Measurements from ENCODE around the gene PRDM15. TPM values are rescaled to one million over a fixed set of nuclear protein-coding genes. Genes with fewer than 3 reads are reported as not detected.

PRDM15 gene
- total RNA-seq, 1 donor from 2014 or later, result 4.9 TPM

DNA sequence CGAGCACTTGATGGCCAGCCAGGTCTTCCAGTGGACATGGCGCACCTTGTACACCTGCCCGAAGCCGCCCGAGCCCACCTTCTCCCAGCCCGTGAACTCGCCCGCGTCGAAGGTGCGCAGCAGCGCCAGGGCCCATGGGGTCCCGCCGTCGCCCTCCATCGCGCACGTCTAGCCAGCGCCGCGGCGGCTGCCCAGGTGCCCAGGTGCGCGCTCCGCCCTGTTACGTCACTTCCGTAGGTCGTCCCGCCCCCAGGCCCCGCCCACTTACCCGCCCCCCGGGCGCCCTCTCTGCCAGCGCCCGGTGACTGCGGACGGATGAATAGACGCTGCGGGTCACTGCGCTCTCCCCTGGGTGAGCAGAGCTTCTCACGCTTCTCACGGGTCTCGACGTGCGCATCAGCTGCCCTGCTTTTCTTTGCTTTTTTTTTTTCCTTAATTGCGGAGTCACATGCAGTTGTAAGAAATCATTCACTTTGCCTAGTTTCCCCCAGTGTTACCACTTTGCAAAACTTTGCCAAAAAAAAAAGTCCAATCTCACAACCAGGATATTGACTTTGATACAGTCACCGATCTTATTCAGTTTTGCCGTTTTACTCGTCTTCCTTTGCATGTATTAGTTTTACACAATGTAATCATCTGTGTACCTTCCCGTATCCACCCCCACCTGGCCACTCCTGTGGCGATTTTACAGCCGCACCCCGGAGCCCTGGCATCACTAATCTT lies 112.1 kb downstream of the PRDM15 start, which contains the start of gene RIPK4:
Gene RIPK4, minus strand, starts transcription at position 170 of the 723 bp plus-strand sequence. Its CDS starts 11 bp downstream, at position 159.
- peak within 1 kb of the TSS; percentile 90 for H3K4me3 ChIP-seq (ENCODE audit: low read depth, low read length)
- DNase-seq (ENCODE audit: low read depth), result peak; percentile 83
- TF ChIP-seq, protein P1, sequence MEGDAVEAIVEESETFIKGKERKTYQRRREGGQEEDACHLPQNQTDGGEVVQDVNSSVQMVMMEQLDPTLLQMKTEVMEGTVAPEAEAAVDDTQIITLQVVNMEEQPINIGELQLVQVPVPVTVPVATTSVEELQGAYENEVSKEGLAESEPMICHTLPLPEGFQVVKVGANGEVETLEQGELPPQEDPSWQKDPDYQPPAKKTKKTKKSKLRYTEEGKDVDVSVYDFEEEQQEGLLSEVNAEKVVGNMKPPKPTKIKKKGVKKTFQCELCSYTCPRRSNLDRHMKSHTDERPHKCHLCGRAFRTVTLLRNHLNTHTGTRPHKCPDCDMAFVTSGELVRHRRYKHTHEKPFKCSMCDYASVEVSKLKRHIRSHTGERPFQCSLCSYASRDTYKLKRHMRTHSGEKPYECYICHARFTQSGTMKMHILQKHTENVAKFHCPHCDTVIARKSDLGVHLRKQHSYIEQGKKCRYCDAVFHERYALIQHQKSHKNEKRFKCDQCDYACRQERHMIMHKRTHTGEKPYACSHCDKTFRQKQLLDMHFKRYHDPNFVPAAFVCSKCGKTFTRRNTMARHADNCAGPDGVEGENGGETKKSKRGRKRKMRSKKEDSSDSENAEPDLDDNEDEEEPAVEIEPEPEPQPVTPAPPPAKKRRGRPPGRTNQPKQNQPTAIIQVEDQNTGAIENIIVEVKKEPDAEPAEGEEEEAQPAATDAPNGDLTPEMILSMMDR (conservative IDR thresholded peaks at IDR 0.05; ENCODE audit: low read depth, low read length), result no peak

DNA sequence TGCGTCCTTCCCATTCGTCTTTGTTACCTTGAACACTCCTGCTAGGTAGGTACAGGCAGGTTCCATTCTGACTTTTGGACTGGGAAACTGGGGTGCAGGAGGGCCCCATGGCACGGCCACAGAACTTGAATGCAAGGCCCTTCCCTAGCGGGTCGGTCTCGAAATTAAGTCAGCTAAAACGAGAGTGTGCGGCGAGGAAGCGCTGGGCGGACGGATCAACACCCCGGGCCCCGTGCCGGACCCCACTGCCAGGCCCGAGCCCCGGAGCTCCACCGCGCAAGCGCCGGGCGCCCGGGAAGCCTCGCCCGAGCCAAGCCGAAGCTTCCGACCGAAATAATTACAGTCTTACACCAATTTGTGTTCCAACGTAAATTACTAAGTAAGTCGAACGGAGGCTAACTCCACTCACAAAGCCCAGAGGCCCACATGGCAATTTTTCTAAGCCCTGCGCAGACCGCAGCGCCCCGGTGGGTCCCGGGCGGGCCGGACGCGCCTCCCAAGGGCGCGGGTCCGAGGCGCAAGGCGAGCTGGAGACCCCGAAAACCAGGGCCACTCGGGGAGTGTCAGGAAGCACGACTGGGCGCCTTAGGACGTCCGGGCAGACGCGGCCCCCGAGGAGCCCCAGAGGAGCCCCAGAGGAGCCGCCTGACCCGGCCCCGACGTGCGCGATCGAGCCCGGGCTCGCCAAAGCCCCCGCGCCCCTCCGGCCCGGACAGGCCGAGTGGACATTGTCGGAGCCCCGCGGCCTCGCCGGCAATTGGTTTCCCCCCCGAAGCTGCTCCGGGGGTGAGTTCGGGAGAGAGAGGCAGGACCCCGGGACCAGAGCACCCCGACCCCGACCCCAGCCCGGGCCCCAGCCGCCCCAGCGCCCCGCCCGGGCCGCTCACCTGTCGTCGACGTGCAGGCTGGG lies 112.9 kb downstream of the PRDM15 start:
- no peak for DNase-seq (ENCODE audit: low read depth)
- TF ChIP-seq, protein P1 (conservative IDR thresholded peaks at IDR 0.05; ENCODE audit: low read depth, low read length), result no peak
- peak overlapping the region; percentile 90 for H3K4me3 ChIP-seq (ENCODE audit: low read depth, low read length)

DNA sequence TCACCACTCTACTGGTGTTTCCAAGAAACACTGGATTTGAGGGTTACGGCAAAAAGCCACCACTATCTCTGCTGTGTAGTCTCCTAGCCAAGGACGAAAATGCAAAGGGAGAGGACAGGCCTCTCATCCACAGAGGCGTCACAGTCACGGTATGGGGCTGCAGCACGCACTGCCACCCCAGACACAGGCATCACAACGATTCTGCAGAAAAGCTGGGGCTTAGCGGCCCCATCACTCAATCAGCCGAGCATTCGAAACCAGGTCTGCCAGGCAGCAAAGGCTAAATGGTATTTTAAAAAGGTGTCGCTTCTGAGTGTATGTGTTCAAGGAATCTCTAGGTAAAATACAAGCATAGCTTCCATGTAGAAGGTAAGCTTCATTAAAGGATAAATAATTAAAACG lies 113.7 kb downstream of the PRDM15 start:
- H3K4me3 ChIP-seq (ENCODE audit: low read depth, low read length), result peak overlapping the region; percentile 90
- DNase-seq (ENCODE audit: low read depth), result no peak
- TF ChIP-seq, protein P1 (conservative IDR thresholded peaks at IDR 0.05; ENCODE audit: low read depth, low read length), result no peak

DNA sequence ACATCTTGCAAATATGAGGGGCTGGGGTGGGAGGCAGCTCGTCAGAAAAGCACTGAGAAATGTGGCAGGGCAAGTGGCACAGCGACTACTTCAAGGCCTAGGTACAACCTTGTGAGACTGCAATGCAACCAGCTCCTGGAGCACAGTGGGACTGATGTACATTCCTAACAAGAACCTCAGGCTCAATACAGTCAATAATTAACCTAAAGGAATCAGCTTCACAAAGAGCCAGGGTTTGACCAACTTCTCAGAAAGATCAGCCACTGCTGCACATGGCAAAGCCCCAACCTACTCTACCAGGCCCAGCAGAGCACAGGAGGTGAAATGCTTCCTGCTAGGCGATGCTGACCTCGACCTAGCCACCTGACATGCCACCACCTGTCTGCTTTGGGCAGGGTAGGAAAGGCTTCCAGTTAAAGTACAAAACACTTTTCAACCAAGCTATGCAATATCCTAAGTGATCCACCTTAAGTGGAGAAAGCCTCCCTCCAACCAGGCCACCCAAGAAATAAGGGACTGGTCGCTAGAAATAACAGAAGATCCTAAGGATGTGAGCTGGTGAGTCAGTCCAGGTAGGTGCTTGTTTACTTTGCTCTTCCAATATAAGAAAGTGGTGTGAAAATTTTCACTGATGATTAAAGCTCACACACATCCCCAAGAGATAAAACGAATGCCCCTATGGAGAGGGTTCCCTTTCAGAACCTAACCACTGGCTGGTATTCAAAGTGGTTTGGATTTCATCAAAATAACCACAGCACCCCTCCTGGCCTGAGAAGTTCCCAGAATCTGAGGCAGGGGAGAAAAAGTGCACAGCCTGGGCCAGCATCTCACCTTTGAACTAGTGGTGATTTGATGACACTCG lies 114.4 kb downstream of the PRDM15 start:
- TF ChIP-seq, protein P1 (conservative IDR thresholded peaks at IDR 0.05; ENCODE audit: low read depth, low read length), result no peak
- peak overlapping the region; percentile 90 for H3K4me3 ChIP-seq (ENCODE audit: low read depth, low read length)
- peak; percentile 83 for DNase-seq (ENCODE audit: low read depth)

DNA sequence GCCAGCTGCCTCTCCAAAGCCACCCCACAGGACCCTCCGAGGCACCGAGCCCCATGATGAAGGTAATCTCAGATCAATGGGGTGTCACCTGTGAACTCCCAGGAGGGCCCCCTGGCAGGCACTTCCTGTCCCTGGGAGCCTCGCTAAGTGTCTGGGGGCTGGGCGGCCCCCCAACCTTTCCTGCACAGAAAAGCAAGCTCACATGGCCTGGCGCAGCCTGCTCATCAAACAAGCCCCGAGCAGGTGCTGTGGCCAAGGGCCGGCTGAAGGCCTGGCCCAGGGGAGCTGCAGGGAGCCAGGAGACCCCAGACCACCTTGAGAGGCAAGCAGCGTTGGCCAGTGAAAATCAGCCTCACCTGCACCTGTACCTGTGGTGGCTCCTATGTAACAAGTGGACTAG lies 115.1 kb downstream of the PRDM15 start:
- DNase-seq (ENCODE audit: low read depth), result no peak
- TF ChIP-seq, protein P1 (conservative IDR thresholded peaks at IDR 0.05; ENCODE audit: low read depth, low read length), result no peak
- peak overlapping the region; percentile 90 for H3K4me3 ChIP-seq (ENCODE audit: low read depth, low read length)

DNA sequence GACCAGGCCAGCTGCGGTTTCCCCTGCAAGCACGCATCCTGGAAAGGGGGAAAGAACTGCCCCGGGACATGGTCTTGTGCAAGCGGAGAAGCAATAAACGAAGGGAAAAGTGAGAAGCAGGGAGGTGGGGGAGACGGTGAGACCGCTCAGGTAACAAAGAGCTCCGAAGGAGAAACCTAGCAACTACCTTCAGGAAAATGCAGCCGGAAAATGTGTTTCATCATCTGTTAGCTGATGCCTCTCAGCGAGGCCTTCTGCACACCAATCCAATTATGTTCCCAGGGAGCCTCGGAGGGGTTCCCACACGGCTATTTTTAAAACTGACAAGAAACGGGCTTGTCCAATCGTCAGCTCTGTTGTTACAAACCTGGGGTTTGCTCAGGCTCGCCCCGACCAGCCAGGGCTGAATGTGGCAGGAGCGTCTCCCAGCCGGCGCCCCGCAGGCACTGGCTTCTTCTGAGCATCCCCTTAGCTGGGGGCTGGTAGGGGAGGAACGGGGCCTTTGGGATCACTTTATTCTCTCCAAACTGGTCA lies 115.7 kb downstream of the PRDM15 start:
- H3K4me3 ChIP-seq (ENCODE audit: low read depth, low read length), result peak overlapping the region; percentile 90
- DNase-seq (ENCODE audit: low read depth), result no peak
- TF ChIP-seq, protein P1 (conservative IDR thresholded peaks at IDR 0.05; ENCODE audit: low read depth, low read length), result no peak
